PC-9 (cell line): Measurements from ENCODE around the gene SPATA6. TPM values are rescaled to one million over a fixed set of nuclear protein-coding genes. Genes with fewer than 3 reads are reported as not detected.

Source experiments
- BruUV-seq: library from RNA; stranded (reverse); fragments of 400-500 nt; replicated peaks from 2 replicates; lab custom pipeline; 2021; lab: Mats Ljungman, UMichigan
- CTCF ChIA-PET: fragments of 300-600 bp; sonication (Branson Sonifier 250); formaldehyde crosslinking; loops from one replicate; lab custom pipeline; 2022; ENCODE audit warnings: antibody characterized with exemption; lab: Charles Lee
- POLR2A ChIA-PET: fragments of 300-600 bp; sonication (Branson Sonifier 250); formaldehyde crosslinking; loops from one replicate; lab custom pipeline; 2022; ENCODE audit warnings: antibody characterized with exemption; ENCODE audit not compliant: unreplicated experiment; lab: Charles Lee
- DNase-seq, 2 experiments: peaks; one replicate each; pipeline versions ENCODE4 v3.0.0 to v3.0.0-alpha.2; 2015 to 2022; ENCODE audit warnings: mixed read lengths in 1 of 2
- H2AFZ ChIP-seq: fragments of 200-600 bp; sonication (generic); 2 replicates; pipeline ENCODE4 v1.8.1; 2017; ENCODE audit warnings: antibody characterized with exemption
- H3F3A ChIP-seq: fragments of 200-600 bp; sonication (generic); 2 replicates; pipeline ENCODE4 v1.8.1; 2017; ENCODE audit warnings: antibody characterized with exemption, mild to moderate bottlenecking, low read depth; ENCODE audit not compliant: insufficient read depth
- H3K27ac ChIP-seq: fragments of 200-600 bp; sonication (generic); 2 replicates; pipeline ENCODE4 v1.6.1; 2016; ENCODE audit warnings: mixed run types
- H3K27me3 ChIP-seq: fragments of 200-600 bp; sonication (generic); 2 replicates; pipeline ENCODE4 v1.6.1; 2016; ENCODE audit warnings: low read depth, mixed run types; ENCODE audit not compliant: insufficient read depth
- H3K36me3 ChIP-seq: fragments of 200-600 bp; sonication (generic); 2 replicates; pipeline ENCODE4 v1.6.1; 2016; ENCODE audit warnings: low read depth, mixed run types
- H3K4me1 ChIP-seq: fragments of 200-600 bp; sonication (generic); replicated peaks from 2 replicates; pipeline ENCODE4 v1.6.1; 2016; ENCODE audit warnings: mixed run types; ENCODE audit not compliant: insufficient read depth
- H3K4me2 ChIP-seq: fragments of 200-600 bp; sonication (generic); 2 replicates; pipeline ENCODE4 v1.6.1; 2017; ENCODE audit warnings: mixed run types
- H3K4me3 ChIP-seq: fragments of 200-600 bp; sonication (generic); 2 replicates; pipeline ENCODE4 v1.6.1; 2016; ENCODE audit warnings: mixed run types
- H3K79me2 ChIP-seq: fragments of 200-600 bp; sonication (generic); 2 replicates; pipeline ENCODE4 v1.6.1; 2017; ENCODE audit warnings: low read depth, mixed run types
- H3K9me2 ChIP-seq: fragments of 200-600 bp; sonication (generic); 2 replicates; pipeline ENCODE4 v1.8.1; 2017; ENCODE audit warnings: mild to moderate bottlenecking; ENCODE audit not compliant: insufficient read depth
- H3K9me3 ChIP-seq: fragments of 200-600 bp; sonication (generic); 2 replicates; pipeline ENCODE4 v1.8.1; 2016; ENCODE audit warnings: low read depth; ENCODE audit not compliant: insufficient read depth
- H4K20me1 ChIP-seq: fragments of 200-600 bp; sonication (generic); 2 replicates; pipeline ENCODE4 v1.8.1; 2017; ENCODE audit not compliant: insufficient read depth
- CTCF ChIP-seq: fragments of 200-600 bp; sonication (generic); conservative IDR thresholded peaks from 2 replicates; pipeline ENCODE4 v1.6.1; 2017; ENCODE audit warnings: mixed run types, antibody characterized with exemption, mild to moderate bottlenecking, moderate library complexity
- EZH2 ChIP-seq: fragments of 200-600 bp; sonication (generic); IDR thresholded peaks from 2 replicates; pipeline ENCODE4 v1.8.0; 2017; ENCODE audit warnings: antibody characterized with exemption, low read depth
- intact Hi-C: fragments of 100-400 bp; cut with micrococcal nuclease; formaldehyde crosslinking; loops from one replicate; pipeline ENCODE4 v1.10.0; 2022; ENCODE audit not compliant: unreplicated experiment
- total RNA-seq: library from RNA; stranded (reverse); gene quantifications from 2 replicates; pipeline ENCODE4 v1.2.3, GENCODE V29; 2021

The SPATA6 gene
- total RNA-seq, 1 experiment from 2014 or later, result not detected

GRCh38 chr1:48495911-48496310 lies 23.9 kb upstream of the SPATA6 start:
- Histone ChIP-seq H2AFZ (no peak overlapping the region), H3K9me2 (no peaks in the 10 kb centered on the region), H3K27me3 (0 out of 2 replicates have a peak, but pooled peaks cover 10% of the 10 kb centered on the region), H3K4me3 (no peak overlapping the region), H3K27ac (no peak overlapping the region), H3K4me1 (no peaks in the 10 kb centered on the region), H3K9me3 (no peaks in the 10 kb centered on the region), H3K79me2 (no peaks in the 10 kb centered on the region), H3K4me2 (no peak overlapping the region), H3F3A (no peaks in the 10 kb centered on the region), H4K20me1 (0 out of 2 replicates have a peak, but pooled peaks cover 5% of the 10 kb centered on the region), H3K36me3 (no peaks in the 10 kb centered on the region)
- intact Hi-C loops, result loop anchor here (5.0 kb wide), 1 partner anchor 259 kb away; no protein-coding TSS in a partner anchor
- ChIA-PET CTCF (no interaction called here), POLR2A (no interaction called here)
- TF ChIP-seq EZH2 (no peak), CTCF (no peak)
- no TSS peak for BruUV-seq
- no peak for DNase-seq

DNA sequence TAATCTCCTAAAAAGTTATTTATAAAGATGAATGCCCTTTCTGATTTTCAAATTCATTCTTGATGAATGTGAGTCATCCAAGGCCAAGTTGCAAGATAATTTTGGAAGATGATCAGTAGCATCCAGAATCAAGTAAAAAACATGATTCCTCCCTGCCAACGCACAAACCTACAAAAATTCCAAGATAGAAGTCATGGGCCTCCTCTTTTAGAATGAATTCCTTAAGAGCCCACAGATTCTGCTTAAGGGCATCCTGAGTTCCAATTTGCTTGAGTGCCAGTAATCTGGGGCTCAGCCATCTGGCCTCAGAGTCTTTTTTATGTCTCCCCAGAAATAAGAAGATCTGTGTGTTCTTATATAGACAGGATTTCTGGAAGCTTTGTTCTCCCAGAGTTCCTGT lies 23.2 kb upstream of the SPATA6 start:
- no peaks in the 10 kb centered on the region for H3F3A ChIP-seq
- H3K36me3 ChIP-seq, result no peaks in the 10 kb centered on the region
- H4K20me1 ChIP-seq, result 0 out of 2 replicates have a peak, but pooled peaks cover 5% of the 10 kb centered on the region
- BruUV-seq, result no TSS peak
- H2AFZ ChIP-seq, result no peak overlapping the region
- H3K4me2 ChIP-seq, result no peak overlapping the region
- H3K4me1 ChIP-seq, result no peaks in the 10 kb centered on the region
- no peaks in the 10 kb centered on the region for H3K9me2 ChIP-seq
- ChIA-PET POLR2A (no interaction called here), CTCF (no interaction called here)
- no peak overlapping the region for H3K27ac ChIP-seq
- no peaks in the 10 kb centered on the region for H3K79me2 ChIP-seq
- 0 out of 2 replicates have a peak, but pooled peaks cover 10% of the 10 kb centered on the region for H3K27me3 ChIP-seq
- no peaks in the 10 kb centered on the region for H3K9me3 ChIP-seq
- TF ChIP-seq CTCF, result no peak
- no peak for TF ChIP-seq EZH2
- H3K4me3 ChIP-seq, result no peak overlapping the region
- intact Hi-C loops, result loop anchor here (5.0 kb wide), 1 partner anchor 258 kb away; no protein-coding TSS in a partner anchor
- DNase-seq, result no peak

GRCh38 chr1:48493970-48494769 lies 22.2 kb upstream of the SPATA6 start:
- Histone ChIP-seq H3K4me2 (no peak overlapping the region), H3K79me2 (no peaks in the 10 kb centered on the region), H3K4me3 (no peak overlapping the region), H3K27ac (no peak overlapping the region), H4K20me1 (0 out of 2 replicates have a peak, but pooled peaks cover 5% of the 10 kb centered on the region), H3K9me3 (no peaks in the 10 kb centered on the region), H2AFZ (no peak overlapping the region), H3F3A (no peaks in the 10 kb centered on the region), H3K9me2 (no peaks in the 10 kb centered on the region), H3K36me3 (no peaks in the 10 kb centered on the region), H3K27me3 (0 out of 2 replicates have a peak, but pooled peaks cover 10% of the 10 kb centered on the region), H3K4me1 (no peaks in the 10 kb centered on the region)
- POLR2A ChIA-PET, result no interaction called here
- intact Hi-C loops, result no loop called here
- BruUV-seq, result no TSS peak
- DNase-seq, result no peak
- CTCF ChIA-PET, result no interaction called here
- TF ChIP-seq EZH2 (no peak), CTCF (no peak)
